RPMI7951 (cell line): ENCODE results near the gene EMX2. TPM values are rescaled to one million over a fixed set of nuclear protein-coding genes. Genes with fewer than 3 reads are reported as not detected.
"Not testable (repeated sequence)": the region's sequence is repeated elsewhere in the genome, so short reads cannot be mapped to it uniquely, and the experiment has no call there.

Experiments used
- DNase-seq: peaks from one replicate; pipeline ENCODE4 v3.0.0-alpha.2; 2012; ENCODE audit warnings: low read depth
- total RNA-seq: library from RNA; depleted of rRNA; stranded (reverse); fragments of >200 nt; shearing (Covaris generic); gene quantifications from 2 replicates; pipeline ENCODE4 v1.2.3, GENCODE V29; 2014

Gene EMX2
- total RNA-seq, 1 experiment from 2014 or later, result not detected

DNA sequence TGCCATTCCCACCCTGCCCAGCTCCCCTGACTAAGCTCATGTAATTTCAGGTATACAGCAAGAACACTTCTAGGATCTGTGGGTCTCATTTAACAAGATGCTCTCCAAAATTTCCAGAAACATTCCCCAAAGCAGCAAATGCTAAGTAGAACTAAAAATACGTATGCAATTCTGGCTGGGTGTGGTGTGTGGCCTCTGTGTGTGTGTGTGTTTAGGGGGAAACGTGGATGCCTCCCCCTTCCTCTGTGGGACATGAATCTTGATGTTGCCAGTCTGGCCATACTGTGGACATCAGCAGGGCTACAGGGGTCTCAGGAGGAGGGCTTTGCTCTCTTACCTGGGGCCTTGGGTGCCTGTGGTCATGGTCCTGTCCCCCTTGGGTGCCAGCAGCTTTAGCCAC lies 18.4 kb downstream of the EMX2 start:
- no peak for DNase-seq

DNA sequence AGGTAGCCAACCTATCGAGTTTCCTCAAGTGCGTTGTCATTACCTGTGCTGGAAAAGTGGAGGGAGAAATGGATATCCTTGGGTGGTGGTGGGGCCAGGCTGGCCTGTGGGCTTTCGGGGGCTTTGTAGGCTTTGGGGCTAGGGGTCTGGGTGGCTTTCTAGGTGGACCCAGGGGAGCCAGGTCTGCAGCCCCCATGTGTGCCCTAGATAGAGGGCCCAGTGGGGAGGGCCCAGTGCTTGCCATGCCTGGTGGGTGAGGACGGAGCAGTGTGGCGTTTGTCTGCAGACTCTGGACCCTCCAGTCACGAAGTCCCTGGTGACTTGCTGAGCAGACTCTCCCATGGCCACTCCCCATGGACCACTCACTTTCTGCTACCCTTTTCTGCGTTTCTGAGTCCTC lies 19.7 kb downstream of the EMX2 start:
- DNase-seq, result no peak

DNA sequence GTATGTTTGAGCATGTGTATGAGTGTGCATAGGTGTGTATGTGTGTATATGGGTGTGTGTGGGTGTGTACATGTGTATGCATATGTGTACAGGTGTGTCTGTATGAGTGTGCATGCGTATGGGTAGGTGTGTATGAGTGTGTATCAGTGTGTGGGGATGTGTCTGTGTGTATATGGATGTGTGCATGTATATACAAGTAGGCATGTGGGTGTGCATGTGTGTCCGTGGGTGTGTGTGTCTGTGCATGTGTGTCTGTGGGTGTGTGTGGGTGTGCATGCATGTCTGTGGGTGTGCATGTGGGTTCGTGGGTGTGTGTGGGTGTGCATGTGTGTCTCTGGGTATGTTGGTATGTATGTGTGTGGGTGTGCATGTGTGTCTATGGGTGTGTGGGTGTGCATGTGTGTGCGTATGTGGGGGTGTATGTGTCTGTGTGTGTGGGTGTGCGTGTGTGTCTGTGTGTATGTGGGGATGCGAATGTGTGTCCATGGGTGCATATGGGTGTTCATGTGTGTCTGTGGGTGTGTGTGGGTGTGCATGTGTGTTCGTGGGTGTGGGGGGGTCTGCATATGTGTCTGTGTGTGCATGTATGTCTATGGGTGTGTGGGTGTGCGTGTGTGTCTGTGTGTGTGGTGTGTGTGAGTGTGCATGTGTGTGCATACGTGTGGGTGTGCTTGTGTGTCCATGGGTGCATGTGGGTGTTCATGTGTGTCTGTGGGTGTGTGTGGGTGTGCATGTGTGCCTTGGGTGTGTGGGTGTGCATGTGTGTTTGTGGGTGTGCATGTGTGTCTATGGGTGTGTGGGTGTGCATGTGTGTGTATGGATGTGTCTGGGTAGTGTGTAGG lies 20.6 kb downstream of the EMX2 start:
- no peak for DNase-seq

DNA sequence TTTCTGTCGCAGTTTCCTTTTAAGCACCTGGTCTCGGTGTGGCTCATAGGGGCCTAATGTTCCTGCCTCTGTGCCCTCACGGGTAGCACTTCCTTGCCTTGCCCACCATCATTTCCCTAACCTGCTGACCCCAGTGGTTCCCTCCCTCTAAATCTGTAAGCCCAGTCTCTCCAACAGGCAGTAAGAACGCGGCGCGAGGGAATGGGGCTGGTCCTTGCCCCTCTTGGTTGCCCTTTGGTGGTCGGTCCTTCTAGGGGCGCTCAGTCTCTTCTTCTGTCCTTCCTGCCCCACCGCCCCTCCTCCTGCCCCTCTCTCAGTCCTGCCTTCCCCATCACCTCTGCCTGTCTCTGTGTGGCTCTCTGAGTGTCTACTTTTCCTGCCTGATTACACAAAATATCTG lies 21.2 kb downstream of the EMX2 start:
- no peak for DNase-seq

DNA sequence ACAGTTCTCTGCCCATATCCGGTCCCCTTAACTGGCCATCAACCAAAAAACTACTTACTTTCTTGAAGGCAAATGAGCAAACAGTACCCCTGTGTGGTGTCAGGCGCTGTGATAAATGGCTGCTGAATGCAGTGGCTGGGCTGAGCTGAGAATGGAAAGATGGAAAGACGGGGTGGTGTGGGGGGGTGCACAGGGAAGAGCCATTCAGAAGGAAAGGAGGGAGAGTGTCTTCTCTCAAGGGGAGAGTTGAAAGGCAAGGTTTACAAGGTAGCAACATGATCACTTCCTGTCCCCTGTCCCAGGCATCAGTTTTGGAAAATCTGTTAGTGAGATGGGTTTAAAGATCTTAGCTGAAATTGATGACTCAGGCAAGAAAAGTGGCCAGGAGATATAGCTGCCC lies 22.5 kb downstream of the EMX2 start:
- no peak for DNase-seq

DNA sequence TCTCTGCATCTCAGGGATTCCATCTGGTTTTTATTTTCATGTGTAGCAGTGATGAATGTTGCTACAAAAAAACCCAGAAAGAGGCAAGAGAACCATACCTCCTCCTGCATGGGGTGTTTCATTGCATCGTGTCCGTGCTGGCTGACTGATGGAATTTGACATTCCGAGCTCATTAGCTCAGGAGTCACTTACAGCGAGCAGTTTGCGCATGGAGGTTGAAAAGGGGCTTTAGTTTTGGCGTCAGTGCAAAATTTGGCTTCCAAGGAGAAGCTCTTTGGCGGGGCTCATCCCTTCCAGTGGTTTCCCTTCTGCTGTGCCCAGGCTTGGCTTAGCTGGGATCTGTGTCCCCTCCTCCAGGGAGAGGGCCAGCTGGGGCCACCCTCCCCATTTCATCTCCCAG lies 25.8 kb downstream of the EMX2 start:
- no peak for DNase-seq

DNA sequence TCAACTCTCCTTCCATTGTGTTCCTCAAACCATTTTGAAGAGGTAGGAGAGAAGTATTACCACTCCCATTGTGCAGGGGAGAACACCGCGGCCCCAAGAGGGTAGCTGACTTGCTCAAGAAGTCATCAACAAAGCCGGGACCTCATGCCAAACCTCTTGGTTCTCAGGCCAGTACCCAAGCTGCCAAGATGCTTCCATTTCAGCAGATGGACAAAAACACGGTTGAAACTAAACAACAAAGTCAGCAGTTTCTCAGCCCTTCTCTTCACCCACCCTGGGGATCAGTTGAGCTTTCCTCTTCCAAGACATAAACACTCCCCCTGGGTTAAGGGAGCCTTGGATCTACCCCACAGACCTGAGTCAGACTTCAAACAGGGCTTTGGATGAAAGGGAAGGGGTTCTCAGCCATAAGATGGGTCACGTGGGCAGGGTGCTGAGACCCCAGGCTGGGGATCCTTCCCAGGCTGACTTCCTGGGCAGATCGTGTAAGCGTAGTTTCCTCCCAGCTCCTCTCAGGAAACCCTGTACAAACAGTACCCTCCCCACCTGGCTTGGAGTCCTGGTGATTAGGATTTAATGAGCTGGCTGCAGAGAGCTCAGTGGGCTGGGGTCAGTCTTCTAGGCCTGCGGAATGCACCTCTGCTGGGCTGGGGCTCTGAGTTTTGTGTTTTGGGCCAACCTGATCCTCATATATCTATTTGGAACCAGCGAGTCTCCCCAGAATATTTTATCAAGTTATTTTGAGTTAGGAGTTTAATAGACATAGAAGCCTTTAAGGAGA lies 27.3 kb downstream of the EMX2 start:
- no peak for DNase-seq

DNA sequence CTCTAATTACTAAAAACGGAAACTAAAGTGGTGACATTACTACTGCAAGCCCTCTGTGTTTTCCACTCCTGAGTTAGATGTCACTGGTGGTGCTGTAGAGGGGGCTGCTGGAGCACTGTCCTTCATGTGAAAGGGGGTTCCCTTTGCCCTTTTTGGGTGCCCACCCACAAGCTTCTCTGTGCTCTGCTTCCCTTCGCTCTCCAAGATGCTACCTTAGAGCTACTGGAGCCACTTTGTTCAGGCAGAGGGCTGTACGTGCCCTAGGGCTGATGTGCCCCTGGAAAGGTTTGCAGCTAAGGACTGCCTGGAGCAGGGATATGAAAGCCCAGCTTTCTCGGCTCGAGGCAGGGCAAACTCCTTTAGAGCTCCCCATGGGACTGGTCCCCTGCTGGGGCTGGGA lies 28.3 kb downstream of the EMX2 start:
- no peak for DNase-seq

DNA sequence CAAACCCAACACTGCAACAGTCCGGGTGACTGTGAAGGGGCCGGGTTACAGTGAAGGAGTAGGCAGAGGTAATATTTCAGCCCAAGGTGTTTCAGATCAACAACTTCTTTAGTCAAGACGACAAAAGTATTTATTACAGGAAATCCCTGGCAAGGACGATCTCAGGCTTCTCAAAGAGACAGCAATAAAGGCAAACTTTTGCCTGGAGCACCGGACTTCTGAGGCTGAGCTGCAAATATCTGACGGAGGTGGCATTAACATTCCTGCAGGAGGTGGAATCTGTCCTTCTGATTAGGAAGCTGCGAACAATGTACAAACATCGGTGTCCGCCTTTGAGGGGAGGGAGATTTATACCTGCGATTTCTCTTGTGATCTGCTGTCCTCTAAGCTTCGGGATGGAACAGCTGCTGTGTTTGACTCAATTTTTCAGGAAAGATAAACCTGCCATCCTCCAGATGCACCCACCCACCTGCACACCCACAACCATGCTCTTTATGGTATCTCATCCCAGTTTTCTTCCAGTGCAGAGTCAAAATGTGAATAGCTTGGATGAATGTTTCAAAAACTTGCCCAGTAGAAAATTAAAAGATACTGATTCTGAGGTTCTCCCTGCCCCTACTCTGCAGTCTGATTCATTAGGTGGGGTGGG lies 32.1 kb downstream of the EMX2 start:
- no peak for DNase-seq

DNA sequence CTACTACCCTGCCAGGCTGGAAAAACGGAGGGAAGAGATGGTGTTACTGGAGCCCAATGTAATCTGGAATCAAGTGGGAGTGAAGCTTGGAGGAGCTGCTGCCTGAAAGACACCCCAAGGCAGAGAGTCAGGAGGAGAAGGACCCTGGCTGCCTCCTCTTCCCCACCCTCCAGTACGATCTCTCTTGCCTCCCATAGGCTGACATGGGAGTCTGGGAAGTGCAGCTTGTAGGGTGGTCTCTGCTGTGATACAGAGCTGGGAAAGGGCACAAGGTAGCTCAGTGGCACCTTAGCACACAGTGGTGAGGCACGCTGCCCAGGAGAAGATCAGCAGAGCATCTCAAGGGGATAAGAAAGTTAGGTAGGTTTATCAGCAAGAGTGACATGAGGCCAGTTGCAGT lies 35.9 kb downstream of the EMX2 start:
- no peak for DNase-seq

DNA sequence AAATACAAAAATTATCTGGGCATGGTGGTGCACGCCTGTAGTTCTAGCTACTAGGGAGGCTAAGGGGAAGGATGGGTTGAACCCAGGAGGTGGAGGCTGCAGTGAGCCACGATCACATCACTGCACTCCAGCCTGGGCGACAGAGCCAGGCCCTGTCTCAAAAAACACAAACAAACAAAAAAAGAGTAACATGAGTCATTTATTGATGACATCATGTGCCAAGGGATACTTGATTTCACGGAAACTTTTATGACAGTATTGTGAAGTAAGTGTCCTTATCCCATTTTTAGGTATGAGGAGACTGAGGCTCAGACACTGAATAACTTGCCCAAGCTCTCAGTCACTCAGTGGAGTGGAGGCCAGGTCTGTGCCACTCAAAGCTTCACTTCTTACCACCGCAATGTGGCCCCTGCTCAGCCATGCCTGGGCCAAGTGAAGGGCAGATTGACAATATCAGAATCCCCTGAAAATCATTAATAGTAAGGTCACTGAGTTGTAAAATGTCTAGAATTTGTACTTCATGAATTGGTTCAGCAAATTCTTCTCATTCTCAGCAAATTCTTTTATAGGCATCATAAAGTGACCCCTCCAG lies 36.5 kb downstream of the EMX2 start:
- DNase-seq, result no peak

DNA sequence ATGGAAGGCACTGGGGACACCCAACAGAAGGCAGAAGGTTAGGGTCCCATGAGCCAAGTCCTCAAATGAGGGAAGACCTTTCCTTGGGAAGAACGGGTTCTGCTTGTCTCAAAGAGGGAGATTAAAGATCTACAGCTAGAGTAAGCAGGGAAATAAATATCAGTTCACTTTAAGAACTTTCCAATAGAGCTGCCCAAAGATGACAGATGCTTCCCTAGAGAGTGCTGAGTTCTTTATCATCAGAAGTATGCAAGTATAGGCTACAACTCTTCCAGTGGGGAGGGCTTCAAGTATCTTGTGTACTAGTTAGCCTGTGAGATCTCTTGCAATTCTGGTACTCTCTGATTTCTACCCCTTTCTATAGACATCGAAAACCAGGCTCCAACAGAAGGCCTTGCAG lies 39.4 kb downstream of the EMX2 start:
- DNase-seq, result no peak

DNA sequence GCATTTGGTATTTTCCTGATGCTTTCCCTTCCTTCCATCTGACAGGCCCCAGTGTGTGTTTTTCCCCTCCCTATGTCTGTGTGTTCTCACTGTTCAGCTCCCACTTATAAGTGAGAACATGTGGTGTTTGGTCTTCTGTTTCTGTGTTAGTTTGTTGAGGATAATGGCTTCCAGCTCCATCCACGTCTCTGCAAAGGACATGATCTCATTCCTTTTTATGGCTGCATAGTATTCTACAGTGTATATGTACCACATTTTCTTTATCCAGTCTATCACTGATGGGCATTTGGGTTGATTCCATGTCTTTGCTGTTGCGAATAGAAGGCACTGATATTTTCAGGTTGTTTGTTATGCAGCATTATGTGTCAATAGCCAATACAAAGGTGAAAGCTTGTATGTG lies 42.3 kb downstream of the EMX2 start:
- DNase-seq, result not testable (repeated sequence)

DNA sequence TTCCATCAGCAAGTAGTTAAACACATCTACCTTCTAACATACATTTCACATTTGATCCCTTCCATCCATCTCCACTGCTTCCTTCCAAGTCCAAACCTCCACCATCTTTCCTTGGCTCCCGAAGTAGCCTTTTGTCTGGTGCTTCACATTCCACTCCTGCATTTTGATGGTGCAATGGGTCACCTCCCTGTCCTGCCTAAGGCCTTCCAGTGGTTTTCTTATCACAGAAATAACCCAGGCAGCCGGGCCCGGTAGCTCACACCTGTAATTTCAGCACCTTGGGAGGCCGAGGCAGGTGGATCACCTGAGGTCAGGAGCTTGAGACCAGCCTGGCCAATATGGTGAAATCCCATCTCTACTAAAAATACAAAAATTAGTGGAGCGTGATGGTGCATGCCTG lies 44.5 kb downstream of the EMX2 start:
- no peak for DNase-seq

DNA sequence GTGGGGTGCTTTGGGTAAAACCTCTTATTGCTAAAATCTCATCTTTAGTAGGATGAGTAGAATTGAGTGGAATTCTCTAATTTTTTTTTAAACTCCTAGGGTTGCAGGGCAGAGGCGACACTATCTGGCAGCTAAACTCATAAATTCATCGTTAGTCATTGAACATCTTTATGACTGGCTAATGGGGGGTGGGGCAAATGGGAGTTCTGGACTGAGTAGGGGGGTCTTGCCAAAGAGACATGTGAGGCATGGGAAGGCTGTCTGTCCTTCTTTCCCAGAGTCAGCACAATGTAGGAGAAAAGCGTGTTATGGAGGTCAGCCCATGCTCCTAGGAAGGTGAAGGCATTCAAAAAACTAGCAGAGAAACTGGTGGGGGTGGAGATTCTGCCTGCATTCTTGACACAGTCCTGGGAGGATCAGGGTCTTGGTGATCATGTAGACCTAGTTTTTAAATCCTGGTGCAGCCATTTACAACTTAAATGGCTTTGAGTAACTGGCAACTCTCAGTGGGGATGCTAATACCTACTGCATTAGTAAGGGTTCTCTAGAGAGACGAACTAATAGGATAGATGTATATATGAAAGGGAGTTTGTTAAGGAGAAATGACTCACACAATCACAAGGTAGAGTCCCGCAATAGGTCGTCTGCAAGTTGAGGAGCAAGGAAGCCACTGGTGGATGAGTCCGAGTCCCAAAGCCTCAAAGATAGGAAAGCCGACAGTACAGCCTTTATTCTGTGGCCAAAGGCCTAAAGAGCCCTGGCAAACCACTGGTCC lies 47.7 kb downstream of the EMX2 start:
- DNase-seq, result no peak

DNA sequence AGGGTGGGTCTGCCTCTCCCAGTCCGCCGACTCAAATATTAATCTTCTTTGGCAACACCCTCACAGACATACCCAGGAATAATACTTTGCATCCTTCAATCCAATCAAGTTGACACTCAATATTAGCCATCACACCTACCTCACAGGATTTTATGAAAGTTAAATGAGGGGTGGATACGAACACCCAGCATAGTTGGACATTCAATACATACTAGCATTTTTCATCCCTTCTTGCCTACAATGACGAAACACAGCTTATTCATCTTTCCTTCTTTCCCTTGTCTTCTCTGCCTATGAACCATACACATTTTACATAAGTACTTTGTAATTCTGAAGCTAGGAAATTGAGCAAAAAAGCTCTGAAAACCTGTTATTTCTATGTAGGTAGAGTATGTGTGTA lies 48.5 kb downstream of the EMX2 start:
- no peak for DNase-seq

DNA sequence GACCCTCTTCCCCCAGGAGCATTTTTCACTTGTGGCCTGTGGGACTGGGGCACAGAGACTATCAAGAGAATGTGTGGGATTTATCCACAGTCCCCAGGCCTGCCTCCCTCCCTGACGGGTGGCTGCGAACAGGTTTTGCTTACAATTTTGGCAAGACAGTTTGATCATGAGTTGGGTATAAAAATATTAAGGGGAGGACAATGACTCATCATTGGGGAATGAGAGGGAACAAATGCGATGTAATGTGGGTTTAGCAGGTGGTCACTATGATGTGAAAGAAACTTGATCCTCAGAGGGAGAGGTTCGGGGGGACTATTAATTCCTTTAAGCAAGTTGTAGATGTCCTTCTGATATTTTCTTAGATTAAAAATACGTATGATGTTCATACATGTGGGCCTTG lies 52.2 kb downstream of the EMX2 start:
- DNase-seq, result no peak

DNA sequence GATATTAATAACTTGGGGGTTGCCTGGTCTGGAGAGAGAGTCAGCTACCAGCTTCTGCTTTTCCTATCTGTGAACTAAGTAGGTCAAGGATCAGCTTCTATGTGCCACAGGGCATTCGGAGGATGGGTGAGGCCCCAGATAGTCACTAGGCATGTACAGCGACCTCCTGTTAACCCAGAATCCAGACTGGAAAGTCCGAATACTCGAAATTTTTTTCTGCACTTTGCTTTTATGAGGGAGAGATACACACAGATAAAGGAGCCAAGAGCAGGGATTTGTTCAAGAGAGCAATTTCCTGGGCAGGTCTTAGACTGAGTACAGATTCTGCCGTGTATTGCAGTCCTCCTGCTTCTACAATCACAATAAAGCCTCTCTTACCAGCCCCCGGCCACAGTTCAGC lies 54.2 kb downstream of the EMX2 start:
- no peak for DNase-seq

DNA sequence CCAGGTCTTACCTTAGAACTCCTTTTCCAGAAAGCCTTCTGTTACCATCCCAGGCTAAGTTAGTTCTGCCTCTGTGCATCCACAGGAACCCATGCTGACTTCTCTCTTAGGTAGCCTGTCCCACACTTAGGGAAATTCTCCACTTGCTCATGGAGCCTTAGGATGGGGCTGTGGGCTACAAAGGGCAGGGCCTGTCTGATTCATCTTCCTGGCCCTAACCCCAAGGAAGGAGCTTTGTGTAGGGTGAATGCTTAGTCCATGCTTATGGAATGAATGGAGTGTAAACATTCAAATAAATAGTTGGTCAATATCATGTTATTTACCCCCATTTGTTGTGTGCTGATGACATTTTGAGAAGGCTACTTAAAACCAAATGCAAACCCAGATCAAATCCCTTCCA lies 54.7 kb downstream of the EMX2 start:
- DNase-seq, result no peak
